Tibial artery (tissue), 4 donors: ENCODE measurements around the gene PSMC4.

Experiments
- DNase-seq, 2 donors: peaks; one replicate each; pipeline ENCODE4 v3.0.0-alpha.2; 2019
- H3K27ac ChIP-seq, 2 donors: fragments of 200-600 bp; sonication (generic) in 1 of 2; 1 replicate in 1 of 2; 2 replicates in 1 of 2; pipeline ENCODE4 v1.5.1; 2018 to 2019; ENCODE audit warnings: mild to moderate bottlenecking in 1 of 2
- H3K27me3 ChIP-seq, 2 donors: fragments of 200-600 bp; sonication (generic) in 1 of 2; one replicate each; pipeline versions ENCODE4 v1.5.1 to v1.6.0; 2016 to 2019
- H3K36me3 ChIP-seq, 3 donors: fragments of 200-600 bp; sonication (generic) in 2 of 3; one replicate each; pipeline ENCODE4 v1.5.1; 2016 to 2019; ENCODE audit warnings: mild to moderate bottlenecking in 2 of 3
- H3K4me1 ChIP-seq, 4 donors: fragments of 200-600 bp; sonication (generic) in 2 of 4; 1 replicate in 3 of 4; 2 replicates in 1 of 4; pipeline ENCODE4 v1.5.1; 2016 to 2019
- H3K4me3 ChIP-seq, 2 donors: fragments of 200-600 bp; sonication (generic) in 1 of 2; 1 replicate in 1 of 2; 2 replicates in 1 of 2; pipeline ENCODE4 v1.5.1; 2018 to 2019; ENCODE audit warnings: mild to moderate bottlenecking in 2 of 2
- H3K9me3 ChIP-seq, 3 donors: fragments of 200-600 bp; sonication (generic) in 1 of 3; one replicate each; pipeline ENCODE4 v1.5.1; 2016 to 2019
- CTCF ChIP-seq, 2 experiments: fragments of 200-600 bp in 1 of 2; fragments of 450-650 bp in 1 of 2; IDR thresholded peaks; one replicate each; pipeline ENCODE4 v1.5.1; 2017 to 2019; ENCODE audit warnings: antibody characterized with exemption in 2 of 2, mild to moderate bottlenecking in 1 of 2, moderate library complexity in 1 of 2
- intact Hi-C: fragments of 100-400 bp; cut with DNase I; formaldehyde crosslinking; loops from one replicate; pipeline ENCODE4 v1.15.0; 2023; ENCODE audit warnings: low total_unique reads

The PSMC4 gene

GRCh38 chr19:39994361-39994760 lies 23.4 kb downstream of the PSMC4 start:
- Histone ChIP-seq H3K4me3 (no peak overlapping the region), H3K27me3 (no peaks in the 10 kb centered on the region), H3K4me1 (peaks cover 0 to 21% (median 16%) of the 10 kb centered on the region in 4 donors), H3K36me3 (peaks cover 0 to 9% (median 0%) of the 10 kb centered on the region in 3 donors), H3K9me3 (peaks cover 0 to 4% (median 4%) of the 10 kb centered on the region in 3 donors), H3K27ac (no peak overlapping the region)
- intact Hi-C loops, result no loop called here
- TF ChIP-seq CTCF (IDR thresholded peaks at IDR 0.05), result no peak
- no peak for DNase-seq

- DNase-seq, result no peak
- TF ChIP-seq CTCF (IDR thresholded peaks at IDR 0.05), result no peak
- peak overlapping the region; percentile 59 to 82 for H3K4me3 ChIP-seq
- peaks cover 0 to 21% (median 16%) of the 10 kb centered on the region in 4 donors for H3K4me1 ChIP-seq
- H3K9me3 ChIP-seq, result peaks cover 0 to 4% (median 4%) of the 10 kb centered on the region in 3 donors
- peak overlapping the region; percentile 94 to 95 for H3K27ac ChIP-seq
- intact Hi-C loops, result no loop called here
- no peaks in the 10 kb centered on the region for H3K27me3 ChIP-seq
- H3K36me3 ChIP-seq, result peaks cover 0 to 10% (median 9%) of the 10 kb centered on the region in 3 donors
These were observed 24.8 kb downstream of the PSMC4 start for GRCh38 chr19:39995794-39996193.

GRCh38 chr19:39996218-39996810 lies 25.3 kb downstream of the PSMC4 start:
- peak overlapping the region; percentile 59 to 82 for H3K4me3 ChIP-seq
- TF ChIP-seq CTCF (IDR thresholded peaks at IDR 0.05), result no peak
- H3K27me3 ChIP-seq, result no peaks in the 10 kb centered on the region
- H3K27ac ChIP-seq, result peak overlapping the region; percentile 94 to 95
- DNase-seq, result no peak
- H3K9me3 ChIP-seq, result peaks cover 0 to 4% (median 4%) of the 10 kb centered on the region in 3 donors
- peaks cover 0 to 21% (median 16%) of the 10 kb centered on the region in 4 donors for H3K4me1 ChIP-seq
- H3K36me3 ChIP-seq, result peaks cover 0 to 10% (median 9%) of the 10 kb centered on the region in 3 donors
- intact Hi-C loops, result no loop called here

- H3K4me1 ChIP-seq, result peaks cover 0 to 21% (median 16%) of the 10 kb centered on the region in 4 donors
- peak; percentile 93 to 96 for DNase-seq
- intact Hi-C loops, result no loop called here
- peak within 1 kb of the TSS; percentile 94 to 95 for H3K27ac ChIP-seq
- no peak for TF ChIP-seq CTCF (IDR thresholded peaks at IDR 0.05)
- peaks cover 0 to 10% (median 9%) of the 10 kb centered on the region in 3 donors for H3K36me3 ChIP-seq
- H3K9me3 ChIP-seq, result peaks cover 0 to 4% (median 4%) of the 10 kb centered on the region in 3 donors
- H3K4me3 ChIP-seq, result peak within 1 kb of the TSS; percentile 59 to 82
- no peaks in the 10 kb centered on the region for H3K27me3 ChIP-seq
These were observed 26.1 kb downstream of the PSMC4 start, which contains the start of gene ZNF546 for GRCh38 chr19:39996811-39997637. Gene ZNF546, plus strand, starts transcription at chr19:39997060. Its CDS starts 1,267 bp downstream, at chr19:39998327.

GRCh38 chr19:39997638-39998216 lies 26.8 kb downstream of the PSMC4 start:
- intact Hi-C loops, result no loop called here
- no peak for DNase-seq
- Histone ChIP-seq H3K27ac (peak overlapping the region; percentile 94 to 95), H3K27me3 (no peaks in the 10 kb centered on the region), H3K36me3 (peaks cover 0 to 10% (median 9%) of the 10 kb centered on the region in 3 donors), H3K9me3 (peaks cover 0 to 4% (median 4%) of the 10 kb centered on the region in 3 donors), H3K4me3 (peak overlapping the region; percentile 59 to 82), H3K4me1 (peaks cover 0 to 21% (median 16%) of the 10 kb centered on the region in 4 donors)
- TF ChIP-seq CTCF (IDR thresholded peaks at IDR 0.05), result no peak
